ENCODE results near the gene VWCE.
A peak's percentile ranks its signal among the peaks of the same experiment; 100 is the strongest.
"Not testable (repeated sequence)": the region's sequence is repeated elsewhere in the genome, so short reads cannot be mapped to it uniquely, and the experiment has no call there.

Gene VWCE

DNA sequence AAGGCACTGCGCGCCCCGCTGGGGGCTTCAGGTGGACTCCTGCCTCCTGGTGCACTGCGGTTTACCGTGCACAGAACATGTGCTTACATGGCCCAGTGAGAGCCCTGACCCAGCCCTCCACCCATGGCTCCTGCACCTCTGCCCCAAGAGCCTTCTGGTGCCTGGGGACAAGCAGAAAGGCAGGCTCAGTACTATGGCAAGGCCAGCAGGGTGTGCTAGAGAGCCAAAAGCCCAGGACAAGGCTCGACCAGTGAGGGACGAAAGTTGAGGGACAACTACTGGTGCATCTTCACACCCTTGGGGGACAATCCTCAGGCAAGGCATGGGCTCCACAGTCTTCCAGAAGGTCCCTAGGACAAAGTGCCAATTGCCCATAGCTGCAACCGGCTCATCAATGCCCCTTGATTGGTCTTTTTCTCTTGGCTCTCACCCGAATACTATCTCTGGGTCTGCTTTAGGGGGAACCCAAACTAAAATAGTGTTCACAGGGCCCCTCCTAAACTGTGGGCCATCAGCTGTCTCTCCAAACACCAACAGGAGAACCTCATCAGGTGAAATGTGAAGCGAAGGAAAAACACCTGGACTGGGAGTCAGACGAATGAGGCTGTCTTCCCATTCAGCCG lies 40.6 kb downstream of the VWCE start:
- DNase-seq (ENCODE audit: low read depth), result peak; percentile 5

DNA sequence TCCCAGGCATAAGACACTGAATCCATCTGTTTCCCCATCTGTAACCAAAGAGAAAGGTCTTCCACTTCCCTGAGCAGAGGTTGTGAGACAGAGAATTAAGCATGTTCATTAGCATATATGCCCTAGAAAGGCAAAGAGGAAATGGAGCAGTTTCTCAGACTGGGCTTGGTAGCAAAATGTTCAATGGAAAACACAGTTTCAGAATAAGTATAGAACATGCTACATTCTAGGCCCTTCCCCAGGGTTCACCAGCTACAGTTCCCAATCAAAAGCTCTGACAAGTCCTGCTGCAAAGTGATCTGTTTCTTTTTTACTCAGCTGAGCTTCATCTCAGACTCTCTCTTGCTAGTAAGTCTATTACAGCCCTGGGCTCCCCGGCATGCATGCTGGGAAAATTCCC lies 42.8 kb downstream of the VWCE start:
- not testable (repeated sequence) for DNase-seq (ENCODE audit: low read depth)

DNA sequence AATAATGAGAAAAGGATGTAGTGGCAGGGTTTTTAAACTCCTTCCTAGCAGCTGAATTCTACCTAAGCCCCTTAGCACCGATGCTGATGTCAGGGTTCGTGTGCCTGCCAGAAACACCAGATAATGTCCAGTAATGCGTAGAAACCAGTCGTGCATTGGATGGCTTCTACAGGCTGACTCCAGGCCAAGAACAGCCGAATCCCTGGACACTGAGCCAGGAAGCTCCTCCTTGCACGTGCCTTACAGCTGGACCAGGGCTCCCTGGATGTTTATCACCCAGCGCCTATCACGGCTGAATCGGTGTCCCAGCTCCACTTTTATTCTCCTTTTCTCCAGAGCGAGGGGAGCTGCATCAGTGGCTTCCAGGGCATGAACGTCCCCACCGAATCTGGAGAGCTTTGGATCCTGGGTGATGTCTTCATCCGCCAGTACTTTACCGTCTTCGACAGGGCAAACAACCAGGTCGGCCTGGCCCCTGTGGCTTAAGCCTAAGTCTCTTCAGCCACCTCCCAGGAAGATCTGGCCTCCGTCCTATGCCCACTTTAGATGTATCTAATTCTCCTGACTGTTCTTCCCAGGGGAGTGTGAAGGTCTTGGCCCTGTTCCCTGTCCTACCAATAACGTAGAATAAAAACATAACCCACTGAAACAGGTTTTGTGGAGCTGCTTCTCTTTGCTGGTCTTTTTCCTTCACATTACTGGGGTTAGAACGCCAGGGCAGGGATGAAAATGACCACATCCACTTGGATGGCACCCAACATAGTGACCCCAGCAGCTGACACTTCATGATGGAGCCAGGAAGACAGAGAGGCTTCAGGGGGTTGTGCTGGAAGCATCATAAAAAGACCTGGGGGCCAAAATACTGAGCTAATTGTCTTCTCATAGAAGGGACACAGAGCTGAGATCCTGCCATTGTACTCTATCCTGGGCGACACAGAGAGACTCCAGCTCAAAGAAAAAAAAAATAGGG lies 44.0 kb downstream of the VWCE start:
- DNase-seq (ENCODE audit: low read depth), result not testable (repeated sequence)

DNA sequence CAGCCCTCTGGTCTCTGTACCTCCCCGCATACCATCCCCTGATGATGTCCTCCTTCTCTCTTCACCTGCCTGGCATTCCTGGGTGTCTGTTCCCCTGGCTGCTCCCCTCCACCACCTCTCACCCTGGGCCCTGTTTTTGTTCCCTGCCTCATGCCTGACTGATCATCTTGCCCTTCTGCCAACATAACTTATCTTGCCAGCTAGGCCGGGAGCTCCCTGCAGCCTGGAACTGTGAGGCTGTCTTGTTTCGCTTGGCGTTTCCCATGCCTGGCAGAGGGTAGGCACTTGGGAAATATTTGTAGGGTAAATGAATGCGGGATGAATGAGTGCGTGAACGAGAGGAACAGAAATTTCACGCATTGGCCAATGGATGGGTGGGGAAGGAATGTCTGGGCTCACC lies 45.9 kb downstream of the VWCE start:
- DNase-seq (ENCODE audit: low read depth), result not testable (repeated sequence)

DNA sequence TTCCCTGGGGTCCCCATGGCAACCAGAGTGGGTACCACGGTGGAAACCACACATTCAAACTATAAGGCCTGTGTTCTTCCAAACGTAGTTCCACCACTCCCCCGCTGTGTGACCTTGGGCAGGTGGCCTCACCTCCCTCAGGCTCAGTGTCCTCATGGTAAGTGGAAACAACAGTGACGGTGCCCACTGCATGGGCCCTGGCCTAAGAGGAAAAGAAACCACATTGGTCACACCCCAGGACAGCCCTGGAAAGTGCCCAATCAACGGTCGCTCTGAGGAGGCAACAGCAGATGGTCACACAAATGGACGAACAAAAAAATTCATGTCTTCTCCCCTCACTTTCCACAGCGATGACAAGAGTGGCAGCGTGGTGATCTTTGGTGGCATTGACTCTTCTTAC lies 47.0 kb downstream of the VWCE start:
- DNase-seq (ENCODE audit: low read depth), result not testable (repeated sequence)

DNA sequence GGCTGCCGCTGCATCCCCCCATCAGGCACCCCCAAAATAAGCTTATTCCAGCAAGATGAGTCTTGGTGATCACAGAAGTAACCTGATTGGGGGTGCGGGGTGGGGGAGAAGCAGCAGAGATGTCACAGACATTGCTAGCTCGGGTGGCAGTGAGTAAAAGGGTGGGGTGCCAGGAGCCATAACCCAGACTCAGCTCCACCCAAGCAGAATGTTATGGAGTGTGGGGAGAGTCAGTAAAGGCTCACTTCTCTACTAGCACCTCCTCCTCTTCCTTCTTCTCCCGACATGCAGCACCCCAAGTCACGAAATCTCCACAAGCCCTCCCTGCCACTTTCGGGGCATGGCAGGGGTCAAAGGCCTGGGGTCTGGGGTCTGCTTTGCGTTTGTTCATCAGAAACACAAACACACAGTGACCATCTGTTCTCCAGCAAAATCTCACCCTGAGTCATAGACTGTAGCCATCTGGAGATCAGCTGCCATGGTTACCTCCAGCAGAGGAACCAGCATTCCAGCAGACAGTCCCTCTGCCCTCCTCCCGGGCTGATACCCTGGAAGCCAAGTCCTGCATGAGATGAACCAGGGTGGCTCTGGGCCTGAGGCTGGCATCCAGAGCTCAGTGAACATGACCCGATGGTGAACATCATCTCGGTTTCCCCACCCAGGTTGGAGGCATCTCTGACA lies 49.7 kb downstream of the VWCE start:
- DNase-seq (ENCODE audit: low read depth), result not testable (repeated sequence)

DNA sequence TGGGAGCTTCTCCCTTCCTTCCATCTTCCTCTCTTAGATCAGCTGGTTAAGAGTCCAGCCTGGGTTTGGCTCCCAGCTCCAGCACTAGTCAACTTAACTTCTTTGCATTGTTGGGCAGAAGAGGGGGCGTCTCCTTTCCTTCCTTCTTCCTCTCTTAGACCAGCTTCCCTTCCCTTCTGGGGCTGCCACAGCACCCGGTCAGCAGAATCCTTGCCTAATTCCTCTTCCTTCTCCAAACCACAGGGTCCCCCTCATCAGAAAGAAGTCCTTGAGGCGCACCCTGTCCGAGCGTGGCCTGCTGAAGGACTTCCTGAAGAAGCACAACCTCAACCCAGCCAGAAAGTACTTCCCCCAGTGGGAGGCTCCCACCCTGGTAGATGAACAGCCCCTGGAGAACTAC lies 53.6 kb downstream of the VWCE start:
- DNase-seq (ENCODE audit: low read depth), result not testable (repeated sequence)

DNA sequence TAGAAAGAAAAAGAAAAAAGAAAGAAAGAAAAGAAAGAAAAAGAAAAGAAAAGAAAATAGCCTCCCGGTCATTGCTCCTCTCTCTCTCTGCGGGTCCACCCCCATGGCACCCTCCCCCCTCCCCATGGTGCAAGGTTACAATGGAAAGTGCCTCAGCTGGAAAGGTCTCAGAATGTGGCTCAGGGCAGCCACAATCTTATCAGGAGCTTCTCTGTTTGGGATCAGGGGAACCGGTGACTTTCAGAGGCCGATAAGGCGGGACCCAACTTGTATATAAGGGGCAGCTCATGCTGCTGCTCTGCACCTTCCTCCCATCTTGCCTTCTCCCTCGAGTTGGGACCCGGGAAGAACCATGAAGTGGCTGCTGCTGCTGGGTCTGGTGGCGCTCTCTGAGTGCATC lies 54.2 kb downstream of the VWCE start, which contains the start of gene PGA5:
PGA5 (plus strand) TSS at position 301 of the 400 bp plus-strand sequence; CDS start at position 353, 52 bp downstream.
- not testable (repeated sequence) for DNase-seq (ENCODE audit: low read depth)

DNA sequence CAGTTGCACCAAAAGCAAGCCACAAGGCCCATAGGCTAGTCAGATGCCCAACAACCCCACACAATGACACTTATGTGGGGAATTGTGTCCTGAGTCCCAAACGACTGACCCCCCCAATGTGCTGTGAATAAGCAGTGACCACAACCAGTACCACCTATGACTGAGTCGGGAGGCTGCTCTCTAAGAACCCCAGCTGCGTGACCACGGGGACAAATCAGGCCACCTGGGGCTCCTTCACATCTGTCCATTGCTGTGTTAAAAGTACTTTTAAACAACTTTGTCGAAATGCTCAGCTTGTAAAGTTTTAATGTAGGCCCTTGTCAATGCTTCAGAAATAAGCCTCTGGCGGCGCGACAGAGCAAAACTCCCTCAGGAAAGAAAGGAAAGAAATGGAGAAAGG lies 54.8 kb downstream of the VWCE start:
- not testable (repeated sequence) for DNase-seq (ENCODE audit: low read depth)

DNA sequence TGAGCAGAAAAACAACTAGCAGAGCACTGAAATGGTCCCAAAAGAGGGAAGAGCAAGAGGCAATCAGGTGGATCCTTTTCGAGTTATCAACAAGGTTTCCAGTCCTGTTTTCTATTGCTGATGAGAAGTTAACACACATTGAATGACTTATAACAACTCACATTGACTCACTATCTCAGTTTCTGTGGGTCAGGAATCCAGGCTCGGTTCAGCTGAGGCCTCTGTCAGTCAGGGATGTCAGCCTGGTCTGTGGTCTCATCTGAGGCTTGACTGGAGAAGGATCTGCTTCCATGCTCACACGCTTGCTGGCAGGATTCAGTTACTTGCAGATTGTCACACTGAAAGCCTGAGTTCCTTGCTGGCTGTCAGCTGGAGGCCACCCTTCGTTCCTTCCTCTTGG lies 58.0 kb downstream of the VWCE start:
- DNase-seq (ENCODE audit: low read depth), result not testable (repeated sequence)

DNA sequence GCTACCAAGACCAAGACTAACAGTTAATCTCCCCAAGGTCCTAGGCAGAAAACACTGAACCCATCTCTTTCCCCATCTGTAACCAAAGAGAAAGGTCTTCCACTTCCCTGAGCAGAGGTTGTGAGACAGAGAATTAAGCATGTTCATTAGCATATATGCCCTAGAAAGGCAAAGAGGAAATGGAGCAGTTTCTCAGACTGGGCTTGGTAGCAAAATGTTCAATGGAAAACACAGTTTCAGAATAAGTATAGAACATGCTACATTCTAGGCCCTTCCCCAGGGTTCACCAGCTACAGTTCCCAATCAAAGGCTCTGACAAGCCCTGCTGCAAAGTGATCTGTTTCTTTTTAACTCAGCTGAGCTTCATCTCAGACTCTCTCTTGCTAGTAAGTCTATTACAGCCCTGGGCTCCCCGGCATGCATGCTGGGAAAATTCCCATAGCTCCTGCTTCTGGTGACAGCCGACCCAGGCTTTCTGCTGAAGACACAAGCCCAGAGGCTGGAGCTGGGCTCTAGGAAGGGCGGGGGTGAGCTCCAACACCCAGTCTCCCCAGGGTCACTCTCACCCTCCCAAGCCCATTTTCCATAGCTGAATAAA lies 62.5 kb downstream of the VWCE start:
- DNase-seq (ENCODE audit: low read depth), result not testable (repeated sequence)

DNA sequence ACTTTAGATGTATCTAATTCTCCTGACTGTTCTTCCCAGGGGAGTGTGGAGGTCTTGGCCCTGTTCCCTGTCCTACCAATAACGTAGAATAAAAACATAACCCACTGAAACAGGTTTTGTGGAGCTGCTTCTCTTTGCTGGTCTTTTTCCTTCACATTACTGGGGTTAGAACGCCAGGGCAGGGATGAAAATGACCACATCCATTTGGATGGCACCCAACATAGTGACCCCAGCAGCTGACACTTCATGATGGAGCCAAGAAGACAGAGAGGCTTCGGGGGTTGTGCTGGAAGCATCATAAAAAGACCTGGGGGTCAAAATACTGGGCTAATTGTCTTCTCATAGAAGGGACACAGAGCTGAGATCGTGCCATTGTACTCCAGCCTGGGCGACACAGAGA lies 63.5 kb downstream of the VWCE start:
- DNase-seq (ENCODE audit: low read depth), result not testable (repeated sequence)

DNA sequence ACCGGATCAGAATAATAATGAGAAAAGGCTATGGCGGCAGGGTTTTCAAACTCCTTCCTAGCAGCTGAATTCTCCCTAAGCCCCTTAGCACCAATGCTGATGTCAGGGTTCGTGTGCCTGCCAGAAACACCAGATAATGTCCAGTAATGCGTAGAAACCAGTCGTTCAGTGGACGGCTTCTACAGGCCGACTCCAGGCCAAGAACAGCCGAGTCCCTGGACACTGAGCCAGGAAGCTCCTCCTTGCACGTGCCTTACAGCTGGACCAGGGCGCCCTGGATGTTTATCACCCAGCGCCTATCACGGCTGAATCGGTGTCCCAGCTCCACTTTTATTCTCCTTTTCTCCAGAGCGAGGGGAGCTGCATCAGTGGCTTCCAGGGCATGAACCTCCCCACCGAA lies 64.1 kb downstream of the VWCE start:
- DNase-seq (ENCODE audit: low read depth), result not testable (repeated sequence)

DNA sequence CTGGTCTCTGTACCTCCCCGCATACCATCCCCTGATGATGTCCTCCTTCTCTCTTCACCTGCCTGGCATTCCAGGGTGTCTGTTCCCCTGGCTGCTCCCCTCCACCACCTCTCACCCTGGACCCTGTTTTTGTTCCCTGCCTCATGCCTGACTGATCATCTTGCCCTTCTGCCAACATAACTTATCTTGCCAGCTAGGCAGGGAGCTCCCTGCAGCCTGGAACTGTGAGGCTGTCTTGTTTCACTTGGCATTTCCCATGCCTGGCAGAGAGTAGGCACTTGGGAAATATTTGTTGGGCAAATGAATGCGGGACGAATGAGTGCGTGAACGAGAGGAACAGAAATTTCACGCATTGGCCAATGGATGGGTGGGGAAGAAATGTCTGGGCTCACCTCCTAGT lies 65.7 kb downstream of the VWCE start:
- DNase-seq (ENCODE audit: low read depth), result not testable (repeated sequence)

DNA sequence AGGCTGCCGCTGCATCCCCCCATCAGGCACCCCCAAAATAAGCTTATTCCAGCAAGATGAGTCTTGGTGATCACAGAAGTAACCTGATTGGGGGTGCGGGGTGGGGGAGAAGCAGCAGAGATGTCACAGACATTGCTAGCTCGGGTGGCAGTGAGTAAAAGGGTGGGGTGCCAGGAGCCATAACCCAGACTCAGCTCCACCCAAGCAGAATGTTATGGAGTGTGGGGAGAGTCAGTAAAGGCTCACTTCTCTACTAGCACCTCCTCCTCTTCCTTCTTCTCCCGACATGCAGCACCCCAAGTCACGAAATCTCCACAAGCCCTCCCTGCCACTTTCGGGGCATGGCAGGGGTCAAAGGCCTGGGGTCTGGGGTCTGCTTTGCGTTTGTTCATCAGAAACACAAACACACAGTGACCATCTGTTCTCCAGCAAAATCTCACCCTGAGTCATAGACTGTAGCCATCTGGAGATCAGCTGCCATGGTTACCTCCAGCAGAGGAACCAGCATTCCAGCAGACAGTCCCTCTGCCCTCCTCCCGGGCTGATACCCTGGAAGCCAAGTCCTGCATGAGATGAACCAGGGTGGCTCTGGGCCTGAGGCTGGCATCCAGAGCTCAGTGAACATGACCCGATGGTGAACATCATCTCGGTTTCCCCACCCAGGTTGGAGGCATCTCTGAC lies 68.5 kb downstream of the VWCE start:
- not testable (repeated sequence) for DNase-seq (ENCODE audit: low read depth)

DNA sequence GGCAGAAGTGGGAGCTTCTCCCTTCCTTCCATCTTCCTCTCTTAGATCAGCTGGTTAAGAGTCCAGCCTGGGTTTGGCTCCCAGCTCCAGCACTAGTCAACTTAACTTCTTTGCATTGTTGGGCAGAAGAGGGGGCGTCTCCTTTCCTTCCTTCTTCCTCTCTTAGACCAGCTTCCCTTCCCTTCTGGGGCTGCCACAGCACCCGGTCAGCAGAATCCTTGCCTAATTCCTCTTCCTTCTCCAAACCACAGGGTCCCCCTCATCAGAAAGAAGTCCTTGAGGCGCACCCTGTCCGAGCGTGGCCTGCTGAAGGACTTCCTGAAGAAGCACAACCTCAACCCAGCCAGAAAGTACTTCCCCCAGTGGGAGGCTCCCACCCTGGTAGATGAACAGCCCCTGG lies 72.4 kb downstream of the VWCE start:
- DNase-seq (ENCODE audit: low read depth), result not testable (repeated sequence)

DNA sequence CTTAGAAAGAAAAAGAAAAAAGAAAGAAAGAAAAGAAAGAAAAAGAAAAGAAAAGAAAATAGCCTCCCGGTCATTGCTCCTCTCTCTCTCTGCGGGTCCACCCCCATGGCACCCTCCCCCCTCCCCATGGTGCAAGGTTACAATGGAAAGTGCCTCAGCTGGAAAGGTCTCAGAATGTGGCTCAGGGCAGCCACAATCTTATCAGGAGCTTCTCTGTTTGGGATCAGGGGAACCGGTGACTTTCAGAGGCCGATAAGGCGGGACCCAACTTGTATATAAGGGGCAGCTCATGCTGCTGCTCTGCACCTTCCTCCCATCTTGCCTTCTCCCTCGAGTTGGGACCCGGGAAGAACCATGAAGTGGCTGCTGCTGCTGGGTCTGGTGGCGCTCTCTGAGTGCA lies 73.1 kb downstream of the VWCE start, which contains the start of gene PGA4:
PGA4 (plus strand) TSS at position 301 of the 400 bp plus-strand sequence; CDS start at position 355, 54 bp downstream.
- not testable (repeated sequence) for DNase-seq (ENCODE audit: low read depth)

DNA sequence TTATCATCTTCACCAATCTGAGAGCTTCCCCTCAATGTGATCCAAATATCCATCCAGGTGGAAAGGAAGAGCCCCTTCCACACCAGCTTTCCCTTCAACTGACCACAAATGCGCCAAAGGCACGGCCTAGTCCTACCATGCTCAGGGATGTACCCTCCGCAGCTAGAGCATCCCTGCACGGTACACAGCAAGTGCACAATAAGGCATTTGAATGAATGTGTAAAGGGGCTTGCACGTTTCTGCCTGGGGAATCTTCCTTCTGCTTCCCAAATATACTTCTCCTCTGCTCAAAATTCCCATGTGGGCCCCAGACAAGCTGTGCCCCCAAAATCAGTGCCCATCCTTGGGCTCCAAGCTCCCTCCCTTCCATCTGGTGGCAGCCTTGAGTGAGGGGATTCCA lies 76.1 kb downstream of the VWCE start:
- DNase-seq (ENCODE audit: low read depth), result not testable (repeated sequence)

DNA sequence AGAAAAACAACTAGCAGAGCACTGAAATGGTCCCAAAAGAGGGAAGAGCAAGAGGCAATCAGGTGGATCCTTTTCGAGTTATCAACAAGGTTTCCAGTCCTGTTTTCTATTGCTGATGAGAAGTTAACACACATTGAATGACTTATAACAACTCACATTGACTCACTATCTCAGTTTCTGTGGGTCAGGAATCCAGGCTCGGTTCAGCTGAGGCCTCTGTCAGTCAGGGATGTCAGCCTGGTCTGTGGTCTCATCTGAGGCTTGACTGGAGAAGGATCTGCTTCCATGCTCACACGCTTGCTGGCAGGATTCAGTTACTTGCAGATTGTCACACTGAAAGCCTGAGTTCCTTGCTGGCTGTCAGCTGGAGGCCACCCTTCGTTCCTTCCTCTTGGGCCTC lies 76.8 kb downstream of the VWCE start:
- not testable (repeated sequence) for DNase-seq (ENCODE audit: low read depth)

DNA sequence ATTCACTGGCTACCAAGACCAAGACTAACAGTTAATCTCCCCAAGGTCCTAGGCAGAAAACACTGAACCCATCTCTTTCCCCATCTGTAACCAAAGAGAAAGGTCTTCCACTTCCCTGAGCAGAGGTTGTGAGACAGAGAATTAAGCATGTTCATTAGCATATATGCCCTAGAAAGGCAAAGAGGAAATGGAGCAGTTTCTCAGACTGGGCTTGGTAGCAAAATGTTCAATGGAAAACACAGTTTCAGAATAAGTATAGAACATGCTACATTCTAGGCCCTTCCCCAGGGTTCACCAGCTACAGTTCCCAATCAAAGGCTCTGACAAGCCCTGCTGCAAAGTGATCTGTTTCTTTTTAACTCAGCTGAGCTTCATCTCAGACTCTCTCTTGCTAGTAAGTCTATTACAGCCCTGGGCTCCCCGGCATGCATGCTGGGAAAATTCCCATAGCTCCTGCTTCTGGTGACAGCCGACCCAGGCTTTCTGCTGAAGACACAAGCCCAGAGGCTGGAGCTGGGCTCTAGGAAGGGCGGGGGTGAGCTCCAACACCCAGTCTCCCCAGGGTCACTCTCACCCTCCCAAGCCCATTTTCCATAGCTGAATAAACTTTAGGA lies 81.3 kb downstream of the VWCE start:
- not testable (repeated sequence) for DNase-seq (ENCODE audit: low read depth)

DNA sequence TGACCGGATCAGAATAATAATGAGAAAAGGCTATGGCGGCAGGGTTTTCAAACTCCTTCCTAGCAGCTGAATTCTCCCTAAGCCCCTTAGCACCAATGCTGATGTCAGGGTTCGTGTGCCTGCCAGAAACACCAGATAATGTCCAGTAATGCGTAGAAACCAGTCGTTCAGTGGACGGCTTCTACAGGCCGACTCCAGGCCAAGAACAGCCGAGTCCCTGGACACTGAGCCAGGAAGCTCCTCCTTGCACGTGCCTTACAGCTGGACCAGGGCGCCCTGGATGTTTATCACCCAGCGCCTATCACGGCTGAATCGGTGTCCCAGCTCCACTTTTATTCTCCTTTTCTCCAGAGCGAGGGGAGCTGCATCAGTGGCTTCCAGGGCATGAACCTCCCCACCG lies 82.9 kb downstream of the VWCE start:
- DNase-seq (ENCODE audit: low read depth), result not testable (repeated sequence)

Data from GM04503 (cell line).